Forelimb muscle (tissue), 1 donor: ENCODE results near the gene CORO2B. TPM values are rescaled to one million over a fixed set of nuclear protein-coding genes. Genes with fewer than 3 reads are reported as not detected.
"Not testable (repeated sequence)": the region's sequence is repeated elsewhere in the genome, so short reads cannot be mapped to it uniquely, and the experiment has no call there.

Experiments used
- DNase-seq: peaks from one replicate; pipeline ENCODE4 v3.0.0-alpha.2; 2013; ENCODE audit warnings: low read depth
- polyA plus RNA-seq: library from polyadenylated mRNA; unstranded; fragments of 120-200 nt; gene quantifications from one replicate; pipeline ENCODE4 v1.2.1, GENCODE V29; 2013; ENCODE audit not compliant: insufficient read length

The CORO2B gene
- polyA plus RNA-seq, 1 donor = 4.4 TPM

- DNase-seq = no peak
Measured at GRCh38 chr15:68668926-68669600, 90.3 kb downstream of the CORO2B start.

GRCh38 chr15:68672251-68672650, 93.5 kb downstream of the CORO2B start:
- DNase-seq = no peak

DNA sequence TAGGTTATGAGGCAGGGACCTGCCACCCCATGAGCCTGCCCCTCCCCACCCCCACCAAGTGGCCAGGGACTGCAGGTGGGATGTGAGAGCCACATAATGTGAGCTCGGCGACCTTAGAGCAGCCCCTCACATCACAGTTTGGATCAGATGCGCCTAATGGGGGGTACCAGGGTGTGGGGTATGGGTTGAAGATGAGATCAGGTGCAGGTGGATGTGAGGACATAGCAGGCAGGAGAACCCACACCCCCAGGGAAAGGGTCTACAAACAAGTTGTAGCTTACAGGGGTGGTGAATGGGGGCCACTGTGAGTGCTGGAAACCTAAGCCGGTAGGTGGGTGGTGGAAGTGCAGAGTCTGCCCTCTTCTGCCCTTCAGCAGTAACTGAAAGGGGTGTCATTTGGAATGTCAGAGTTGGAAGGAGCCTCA, 94.0 kb downstream of the CORO2B start:
- no peak for DNase-seq

DNA sequence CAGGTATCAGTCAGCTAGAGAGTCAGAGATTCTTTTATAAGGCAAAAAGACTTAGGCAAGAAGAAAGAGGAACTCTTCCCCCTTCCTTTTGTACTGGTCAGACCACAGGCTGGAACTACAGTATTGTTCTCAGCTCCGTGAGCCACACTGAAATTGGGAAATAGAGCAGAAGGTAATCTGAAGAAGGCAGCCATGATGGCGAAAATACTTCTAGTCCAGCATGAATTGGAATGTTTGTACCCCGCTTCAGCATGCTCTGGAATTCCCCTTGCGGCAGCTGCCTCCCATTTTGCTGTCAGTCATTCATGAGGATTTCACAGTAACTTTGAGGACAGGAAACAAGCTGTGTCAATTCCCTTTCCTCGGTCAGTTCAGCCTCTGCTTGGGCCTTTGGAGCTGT, 96.2 kb downstream of the CORO2B start:
- no peak for DNase-seq

- no peak for DNase-seq
Measured at GRCh38 chr15:68676011-68676605, 97.3 kb downstream of the CORO2B start.

- DNase-seq = no peak
Measured at GRCh38 chr15:68676926-68677325, 98.1 kb downstream of the CORO2B start.

GRCh38 chr15:68677996-68678395, 99.2 kb downstream of the CORO2B start:
- DNase-seq = no peak

DNA sequence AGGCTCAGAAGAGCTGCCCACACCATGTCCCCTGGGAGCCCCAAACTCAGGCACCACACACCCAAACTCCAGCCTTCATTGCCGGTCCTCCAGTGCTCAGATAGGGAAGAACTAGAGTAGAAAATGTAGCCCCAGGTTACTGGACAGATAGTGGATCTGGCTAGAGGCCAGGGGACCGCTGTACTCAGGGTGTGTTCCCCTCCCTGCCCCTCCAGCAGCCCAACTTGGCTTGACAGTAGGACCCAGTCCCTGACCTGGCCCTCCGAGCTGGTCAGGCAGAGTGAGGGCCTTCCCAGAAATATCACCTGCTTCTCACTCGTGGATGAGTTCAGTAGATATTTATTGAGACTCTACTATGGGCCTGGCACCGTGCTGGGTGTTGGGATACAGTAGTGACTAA, 100.0 kb downstream of the CORO2B start:
- DNase-seq = no peak

GRCh38 chr15:68679161-68679560, 100.4 kb downstream of the CORO2B start:
- no peak for DNase-seq

DNA sequence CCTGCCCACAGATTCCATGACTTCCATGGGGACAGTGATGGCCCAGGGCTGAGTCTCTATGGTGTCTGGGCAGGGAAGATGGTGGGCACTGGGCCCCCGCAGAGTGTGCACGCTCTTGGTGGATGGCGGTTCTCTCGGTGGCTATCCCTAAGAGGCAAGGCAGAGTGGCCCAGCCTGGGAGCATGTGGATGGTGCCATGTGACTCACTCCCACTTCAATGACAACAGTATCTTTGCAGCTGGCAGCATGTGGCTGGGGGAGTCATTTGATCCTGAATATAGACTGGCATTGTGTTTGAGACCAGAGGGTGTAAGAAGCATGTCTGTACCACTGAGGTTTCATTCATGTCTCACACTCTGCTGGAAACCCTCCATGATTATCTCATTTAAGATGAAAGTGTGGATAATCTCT, 101.2 kb downstream of the CORO2B start:
- DNase-seq = no peak

DNA sequence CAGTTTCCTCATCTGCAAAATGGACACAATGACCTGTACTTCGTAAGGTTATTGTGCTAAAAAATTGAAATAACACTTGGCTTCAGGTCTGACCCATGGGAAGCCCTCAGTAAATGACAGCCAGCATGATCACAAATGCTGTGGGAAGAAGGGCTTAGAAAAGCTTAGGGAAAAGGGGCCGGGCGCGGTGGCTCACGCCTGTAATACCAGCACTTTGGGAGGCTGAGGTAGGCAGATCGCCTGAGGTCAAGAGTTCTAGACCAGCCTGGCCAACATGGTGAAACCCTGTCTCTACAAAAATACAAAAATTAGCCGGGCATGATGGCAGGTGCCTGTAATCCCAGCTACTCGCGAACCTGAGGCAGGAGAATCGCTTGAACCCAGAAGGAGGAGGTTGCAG, 102.0 kb downstream of the CORO2B start:
- DNase-seq = not testable (repeated sequence)

GRCh38 chr15:68681836-68682235, 103.0 kb downstream of the CORO2B start:
- DNase-seq = no peak

DNA sequence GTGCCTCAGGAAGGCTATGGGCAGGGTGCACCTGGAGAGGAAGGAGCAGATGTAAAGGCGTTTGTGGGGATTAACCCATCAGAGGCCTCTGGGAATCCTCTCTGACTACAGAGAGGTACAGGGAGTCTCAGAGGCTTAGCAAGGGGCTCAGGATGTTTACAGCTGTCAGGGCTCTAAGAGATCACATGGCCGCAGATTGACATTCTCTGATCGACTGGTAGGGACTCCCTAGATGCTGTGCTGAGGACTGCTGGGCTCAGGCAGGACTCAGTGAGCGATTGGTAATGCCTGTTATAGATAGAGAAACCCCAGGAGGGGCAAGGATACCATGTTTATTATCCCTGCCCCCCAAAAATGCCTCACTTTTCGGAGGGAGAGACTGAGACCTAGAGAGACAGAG, 103.5 kb downstream of the CORO2B start:
- DNase-seq = no peak

DNA sequence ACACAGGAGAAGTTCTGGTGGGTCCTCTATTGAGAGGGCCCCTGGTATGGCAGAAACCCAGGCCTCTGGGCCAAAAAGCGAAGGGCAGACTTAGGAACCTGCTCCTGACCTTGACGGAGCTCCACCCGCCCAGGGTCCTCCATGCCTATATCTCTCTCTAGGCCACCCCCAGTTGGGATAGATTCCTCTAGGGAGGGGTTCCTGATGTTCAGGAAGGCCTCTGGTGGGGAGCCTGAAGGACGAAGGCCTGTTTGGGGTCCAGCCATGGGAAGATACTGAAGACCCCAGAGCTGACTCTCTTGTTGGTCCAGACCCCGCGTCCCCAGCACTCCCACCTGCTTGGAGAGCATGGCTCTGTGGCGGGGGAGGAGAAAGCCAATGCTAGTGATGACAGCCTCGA, 104.2 kb downstream of the CORO2B start:
- DNase-seq = no peak

- no peak for DNase-seq
Measured at GRCh38 chr15:68683551-68683950, 104.8 kb downstream of the CORO2B start.

GRCh38 chr15:68684476-68684875, 105.7 kb downstream of the CORO2B start:
- DNase-seq = no peak

DNA sequence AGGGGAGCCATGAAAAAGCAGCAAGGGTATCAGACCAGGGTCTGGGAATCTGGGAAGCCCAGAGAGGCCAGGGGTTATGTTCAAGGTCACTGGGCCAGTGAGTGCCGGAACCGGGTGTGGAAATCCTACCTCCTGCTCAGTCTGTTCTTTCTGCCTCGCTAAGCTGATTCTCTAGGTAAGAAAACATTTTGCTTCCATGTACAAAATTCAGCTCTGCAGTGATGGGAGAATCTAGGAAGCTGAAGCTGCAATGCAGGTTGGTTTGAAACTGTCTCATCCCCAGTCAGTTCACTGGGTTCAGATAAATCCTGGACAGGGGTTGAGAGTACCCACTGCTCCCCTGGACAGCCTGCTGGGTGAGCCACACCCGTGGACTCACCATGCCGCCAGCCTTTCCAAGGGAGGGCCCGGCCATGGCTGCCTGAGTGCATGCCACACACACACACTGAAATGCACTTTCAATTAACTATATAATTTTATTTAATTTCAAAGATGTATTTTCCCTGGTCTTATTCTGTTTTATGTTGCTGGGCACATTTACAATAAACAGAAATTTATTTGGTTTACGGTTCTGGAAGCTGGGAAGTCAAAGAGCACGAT, 108.4 kb downstream of the CORO2B start:
- DNase-seq = no peak

DNA sequence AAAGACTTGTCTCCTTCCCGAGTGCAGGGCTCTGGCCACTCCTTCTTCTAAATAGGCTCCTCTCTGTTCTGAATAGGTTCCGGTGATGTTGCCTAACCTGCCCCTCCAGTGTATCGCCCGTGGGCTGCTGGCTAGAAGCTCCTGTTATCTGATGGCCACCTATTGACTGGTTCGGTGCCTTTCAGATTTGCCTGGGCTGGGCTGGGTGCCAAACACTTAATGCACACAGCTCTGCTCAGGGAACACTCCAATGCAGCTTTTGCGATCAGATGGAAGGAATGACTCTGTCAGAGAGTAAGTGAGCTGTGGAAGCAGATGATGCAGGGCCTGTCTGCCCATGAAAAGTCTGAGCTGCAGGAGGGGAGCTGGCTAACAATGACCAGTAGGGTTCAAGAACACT, 112.9 kb downstream of the CORO2B start:
- DNase-seq = no peak

GRCh38 chr15:68693071-68693470, 114.3 kb downstream of the CORO2B start:
- DNase-seq = no peak

- DNase-seq = no peak
Measured at GRCh38 chr15:68694111-68694510, 115.3 kb downstream of the CORO2B start.

- no peak for DNase-seq
Measured at GRCh38 chr15:68695061-68695595, 116.3 kb downstream of the CORO2B start.

DNA sequence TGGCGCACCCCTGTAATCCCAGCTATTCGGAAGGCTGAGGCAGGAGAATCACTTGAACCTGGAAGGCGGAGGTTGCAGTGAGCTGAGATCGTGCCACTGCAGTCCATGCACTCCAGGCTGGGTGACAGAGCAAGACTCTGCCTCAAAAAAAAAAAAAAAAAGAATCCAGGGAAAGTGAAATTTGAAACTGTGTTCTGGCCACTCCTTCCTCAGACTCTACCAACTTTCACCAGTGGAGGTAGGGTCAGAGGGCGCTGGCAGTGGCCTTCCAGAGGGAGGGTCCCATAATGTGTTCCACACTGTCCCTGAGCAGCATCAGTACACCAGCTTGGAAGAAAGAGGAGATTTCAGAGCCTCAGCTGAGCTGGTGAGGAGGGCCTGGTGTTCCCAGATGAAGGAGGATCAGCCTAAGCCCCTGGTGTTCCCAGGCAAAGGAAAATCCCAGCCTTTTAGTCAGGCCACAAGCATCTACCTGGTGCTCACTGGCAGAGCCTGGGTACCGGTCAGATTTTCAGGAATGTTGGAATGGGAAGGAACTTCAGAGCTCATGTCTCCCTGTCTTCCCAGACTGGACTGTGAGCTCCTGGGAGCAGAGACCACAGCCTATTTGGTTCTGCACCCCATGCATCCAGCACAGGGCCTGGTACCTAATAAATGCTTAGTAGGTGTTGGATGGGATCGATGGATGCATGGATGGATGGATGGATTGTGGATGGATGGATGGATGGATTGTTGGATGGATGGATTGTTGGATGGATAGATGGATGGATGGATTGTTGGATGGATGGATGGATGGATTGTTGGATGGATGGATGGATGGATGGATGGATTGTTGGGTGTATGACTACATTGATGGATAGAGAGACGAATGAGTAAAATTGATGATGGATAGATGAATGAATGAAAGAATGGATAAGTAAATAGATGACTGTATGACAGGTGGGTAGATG, 117.9 kb downstream of the CORO2B start:
- DNase-seq = no peak
